ENCODE data around the gene GPR173. TPM values are rescaled to one million over a fixed set of nuclear protein-coding genes. Genes with fewer than 3 reads are reported as not detected.

Gene GPR173
- total and polyA plus RNA-seq, 9 of the 15 experiments (the other 6 are each of a cell fraction or from before 2014, with no cell fraction given): 0.01 TPM; not detected in 8

DNA sequence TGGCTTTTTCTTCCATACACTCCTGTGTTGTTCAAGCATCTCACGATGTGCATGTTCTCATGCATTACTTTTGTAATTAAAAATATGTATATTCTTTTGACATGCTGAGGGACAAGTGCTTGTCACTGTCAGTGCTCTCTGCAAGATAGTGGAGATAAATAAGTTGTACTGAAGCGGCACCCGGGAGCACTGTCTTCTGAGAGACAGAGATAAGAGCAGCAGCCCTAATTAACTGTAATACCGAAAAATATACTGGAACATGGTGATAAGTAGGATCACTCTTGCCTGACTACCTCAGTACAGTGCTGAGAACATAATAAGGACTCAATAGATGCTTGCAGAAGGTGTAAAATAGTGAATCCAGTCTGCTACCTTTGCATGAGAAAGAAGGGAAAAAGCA, 9.4 kb upstream of the GPR173 start:
- intact Hi-C loops (cut with micrococcal nuclease) (no loop called here), in situ Hi-C loops (cut with MboI) (no loop called here)
- ATAC-seq: no peak
- FAIRE-seq: peak; percentile 29
- Histone ChIP-seq H3K4me1 (replicated peaks in 1 of 2; ENCODE audit: control insufficient read depth in 2 of 2, insufficient read depth in 2 of 2, low read length in 2 of 2) (no peaks in the 10 kb centered on the region), H4K20me1 (replicated peaks; ENCODE audit: control insufficient read depth, insufficient read depth, low read length) (no peaks in the 10 kb centered on the region), H3K4me2 (ENCODE audit: insufficient read depth, low read length) (no peak overlapping the region; the same call in 1 of the 2 replicates), H2AFZ (ENCODE audit: low read depth, low read length) (no peak overlapping the region), H3K4me3 (no peak overlapping the region), H3K27me3 (ENCODE audit: control insufficient read depth in 2 of 2, insufficient read depth in 2 of 2, low read length in 2 of 2) (peaks cover 0 to 6% of the 10 kb centered on the region in 2 experiments; a peak in 1 of 5 replicates), H3K9me1 (ENCODE audit: control insufficient read depth, insufficient read depth, low read length) (no peaks in the 10 kb centered on the region), H3K27ac (ENCODE audit: extremely low read depth, low read depth, low read length) (no peak overlapping the region), H3K9me3 (replicated peaks; ENCODE audit: control insufficient read depth, insufficient read depth, low read depth, low read length) (no peaks in the 10 kb centered on the region), H3K79me2 (ENCODE audit: control insufficient read depth, insufficient read depth, low read length) (no peaks in the 10 kb centered on the region), H3K36me3 (ENCODE audit: control insufficient read depth, insufficient read depth, low read length) (no peaks in the 10 kb centered on the region), H3K9ac (ENCODE audit: insufficient read depth in 1 of 2, low read depth in 2 of 2, low read length in 2 of 2) (no peak overlapping the region)
- POLR2A ChIA-PET: no interaction called here
- CTCF ChIA-PET (ENCODE audit: low intra/inter-chr PET ratio): no interaction called here
- 0% methylated on average over 4 of the region's 4 CpGs for WGBS (ENCODE audit: insufficient coverage, low coverage, missing lambda C conversion rate)
- no TSS peak for BruUV-seq (replicated peaks)
- DNase-seq (ENCODE audit: extremely low read depth in 1 of 4, low spot score in 3 of 4): peak in 3 of 4 experiments; percentile 9 to 37 (median 11)
- no peak for TF ChIP-seq HEY1 (CRISPR knock-in tag; IDR thresholded peaks at IDR 0.05; ENCODE audit: borderline replicate concordance)
- peak; percentile 46 for TF ChIP-seq MEIS2 (IDR thresholded peaks at IDR 0.05; ENCODE audit: partially characterized antibody)
- no peak for TF ChIP-seq CHD2 (IDR thresholded peaks at IDR 0.05; ENCODE audit: low read depth, low read length)
- TF ChIP-seq E2F3 (CRISPR knock-in tag; IDR thresholded peaks at IDR 0.05): no peak
- TF ChIP-seq CBFA2T2 (conservative IDR thresholded peaks at IDR 0.05): peak; percentile 56
- peak; percentile 33; the same call in 1 of the 2 replicates for TF ChIP-seq TEAD4 (IDR thresholded peaks at IDR 0.05; ENCODE audit: low read length)
- no peak for TF ChIP-seq TEAD4 (CRISPR knock-in tag; IDR thresholded peaks at IDR 0.05; ENCODE audit: borderline replicate concordance)
- 0 out of 2 replicates have a peak, but pooled peaks have one; percentile 30 for TF ChIP-seq MECOM (CRISPR knock-in tag; IDR thresholded peaks at IDR 0.05)
- peak; percentile 62 for TF ChIP-seq TCF3 (CRISPR knock-in tag; IDR thresholded peaks at IDR 0.05)
- TF ChIP-seq POLR3A (IDR thresholded peaks at IDR 0.05; ENCODE audit: borderline replicate concordance, extremely low read depth, insufficient read depth, insufficient read length): no peak
- no peak for TF ChIP-seq L3MBTL2 (IDR thresholded peaks at IDR 0.05)
- TF ChIP-seq, protein P1, sequence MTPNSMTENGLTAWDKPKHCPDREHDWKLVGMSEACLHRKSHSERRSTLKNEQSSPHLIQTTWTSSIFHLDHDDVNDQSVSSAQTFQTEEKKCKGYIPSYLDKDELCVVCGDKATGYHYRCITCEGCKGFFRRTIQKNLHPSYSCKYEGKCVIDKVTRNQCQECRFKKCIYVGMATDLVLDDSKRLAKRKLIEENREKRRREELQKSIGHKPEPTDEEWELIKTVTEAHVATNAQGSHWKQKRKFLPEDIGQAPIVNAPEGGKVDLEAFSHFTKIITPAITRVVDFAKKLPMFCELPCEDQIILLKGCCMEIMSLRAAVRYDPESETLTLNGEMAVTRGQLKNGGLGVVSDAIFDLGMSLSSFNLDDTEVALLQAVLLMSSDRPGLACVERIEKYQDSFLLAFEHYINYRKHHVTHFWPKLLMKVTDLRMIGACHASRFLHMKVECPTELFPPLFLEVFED (CRISPR knock-in tag; conservative IDR thresholded peaks at IDR 0.05): no peak
- no peak for TF ChIP-seq ZNF699 (CRISPR knock-in tag; IDR thresholded peaks at IDR 0.05; ENCODE audit: insufficient replicate concordance)
- TF ChIP-seq CTCFL (IDR thresholded peaks at IDR 0.05; ENCODE audit: borderline replicate concordance, insufficient read depth, low read depth, low read length, poor library complexity, severe bottlenecking): no peak
- TF ChIP-seq, protein P2, sequence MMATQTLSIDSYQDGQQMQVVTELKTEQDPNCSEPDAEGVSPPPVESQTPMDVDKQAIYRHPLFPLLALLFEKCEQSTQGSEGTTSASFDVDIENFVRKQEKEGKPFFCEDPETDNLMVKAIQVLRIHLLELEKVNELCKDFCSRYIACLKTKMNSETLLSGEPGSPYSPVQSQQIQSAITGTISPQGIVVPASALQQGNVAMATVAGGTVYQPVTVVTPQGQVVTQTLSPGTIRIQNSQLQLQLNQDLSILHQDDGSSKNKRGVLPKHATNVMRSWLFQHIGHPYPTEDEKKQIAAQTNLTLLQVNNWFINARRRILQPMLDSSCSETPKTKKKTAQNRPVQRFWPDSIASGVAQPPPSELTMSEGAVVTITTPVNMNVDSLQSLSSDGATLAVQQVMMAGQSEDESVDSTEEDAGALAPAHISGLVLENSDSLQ (IDR thresholded peaks at IDR 0.05): peak; percentile 46
- no peak for TF ChIP-seq HCFC1 (IDR thresholded peaks at IDR 0.05; ENCODE audit: low read depth, low read length)
- TF ChIP-seq NCOR1 (IDR thresholded peaks at IDR 0.05): peak; percentile 59; the same call in 1 of the 2 replicates
- no peak for TF ChIP-seq ZNF165 (CRISPR knock-in tag; IDR thresholded peaks at IDR 0.05; ENCODE audit: borderline replicate concordance)
- TF ChIP-seq MAFF (IDR thresholded peaks at IDR 0.05; ENCODE audit: low read length): no peak
- TF ChIP-seq BACH1 (tag; IDR thresholded peaks at IDR 0.05): no peak
- peak; percentile 66 for TF ChIP-seq ARID1B (IDR thresholded peaks at IDR 0.05)
- peak; percentile 56 for TF ChIP-seq TAL1 (IDR thresholded peaks at IDR 0.05)
- peak; percentile 79 for TF ChIP-seq CBFA2T3 (IDR thresholded peaks at IDR 0.05)

Measured in K562 (cell line).